HEK293T (cell line): Measurements from ENCODE around the gene PRKG1.
"Not testable (repeated sequence)": the region's sequence is repeated elsewhere in the genome, so short reads cannot be mapped to it uniquely, and the experiment has no call there.

Source experiments
- CTCF ChIA-PET: fragments of 350-600 bp; formaldehyde crosslinking; extraction: SDS; loops from one replicate; lab custom pipeline; 2021; ENCODE audit warnings: antibody characterized with exemption, inconsistent platforms; lab: Yijun Ruan, JAX
- POLR2A ChIA-PET: fragments of 350-600 bp; formaldehyde crosslinking; extraction: SDS; loops from one replicate; lab custom pipeline; 2020; ENCODE audit warnings: antibody characterized with exemption, inconsistent platforms; lab: Yijun Ruan, JAX
- DNase-seq: peaks from one replicate; pipeline ENCODE4 v3.0.0; 2012; ENCODE audit warnings: mixed read lengths; ENCODE audit errors: extremely low spot score
- ARNT ChIP-seq: fragments of 450-650 bp; IDR thresholded peaks from 2 replicates; pipeline ENCODE4 v1.6.1; 2017; ENCODE audit warnings: mild to moderate bottlenecking
- BHLHE40 ChIP-seq: fragments of 450-650 bp; IDR thresholded peaks from 2 replicates; pipeline ENCODE4 v1.6.1; 2016; ENCODE audit warnings: mild to moderate bottlenecking, moderate library complexity, borderline replicate concordance
- CTBP1 ChIP-seq: fragments of 450-650 bp; IDR thresholded peaks from 2 replicates; pipeline ENCODE4 v1.6.1; 2016; ENCODE audit warnings: borderline replicate concordance
- ELF4 ChIP-seq: fragments of 450-650 bp; IDR thresholded peaks from 2 replicates; pipeline ENCODE4 v1.6.1; 2017; ENCODE audit warnings: antibody characterized with exemption
- FOXA1 ChIP-seq: fragments of 450-650 bp; IDR thresholded peaks from 2 replicates; pipeline ENCODE4 v1.6.1; 2016; ENCODE audit warnings: mild to moderate bottlenecking
- FOXK2 ChIP-seq: fragments of 450-650 bp; IDR thresholded peaks from 2 replicates; pipeline ENCODE4 v1.6.1; 2016; ENCODE audit warnings: mild to moderate bottlenecking
- FOXM1 ChIP-seq: fragments of 450-650 bp; IDR thresholded peaks from 2 replicates; pipeline ENCODE4 v1.6.1; 2017; ENCODE audit warnings: mild to moderate bottlenecking, borderline replicate concordance
- HDGF ChIP-seq: fragments of 450-650 bp; IDR thresholded peaks from 2 replicates; pipeline ENCODE4 v1.6.1; 2017; ENCODE audit warnings: antibody characterized with exemption, borderline replicate concordance
- L3MBTL2 ChIP-seq: fragments of 450-650 bp; conservative IDR thresholded peaks from 2 replicates; pipeline ENCODE4 v1.6.1; 2016; ENCODE audit warnings: mild to moderate bottlenecking
- LEF1 ChIP-seq: fragments of 450-650 bp; IDR thresholded peaks from 2 replicates; pipeline ENCODE4 v1.6.1; 2017; ENCODE audit warnings: mild to moderate bottlenecking, borderline replicate concordance
- NFRKB ChIP-seq: fragments of 450-650 bp; IDR thresholded peaks from 2 replicates; pipeline ENCODE4 v1.6.1; 2016; ENCODE audit warnings: mild to moderate bottlenecking, moderate library complexity
- SP1 ChIP-seq: fragments of 450-650 bp; IDR thresholded peaks from 2 replicates; pipeline ENCODE4 v1.6.1; 2017
- SUZ12 ChIP-seq: fragments of 450-650 bp; IDR thresholded peaks from 2 replicates; pipeline ENCODE4 v1.6.1; 2016; ENCODE audit warnings: mild to moderate bottlenecking
- TARDBP ChIP-seq: fragments of 450-650 bp; IDR thresholded peaks from 2 replicates; pipeline ENCODE4 v1.6.1; 2016
- ZNF384 ChIP-seq: fragments of 450-650 bp; IDR thresholded peaks from 2 replicates; pipeline ENCODE4 v1.6.1; 2016
- TF ChIP-seq, protein P1 (sequence below): fragments of 450-650 bp; IDR thresholded peaks from 2 replicates; pipeline ENCODE4 v1.6.1; 2016

PRKG1 gene

DNA sequence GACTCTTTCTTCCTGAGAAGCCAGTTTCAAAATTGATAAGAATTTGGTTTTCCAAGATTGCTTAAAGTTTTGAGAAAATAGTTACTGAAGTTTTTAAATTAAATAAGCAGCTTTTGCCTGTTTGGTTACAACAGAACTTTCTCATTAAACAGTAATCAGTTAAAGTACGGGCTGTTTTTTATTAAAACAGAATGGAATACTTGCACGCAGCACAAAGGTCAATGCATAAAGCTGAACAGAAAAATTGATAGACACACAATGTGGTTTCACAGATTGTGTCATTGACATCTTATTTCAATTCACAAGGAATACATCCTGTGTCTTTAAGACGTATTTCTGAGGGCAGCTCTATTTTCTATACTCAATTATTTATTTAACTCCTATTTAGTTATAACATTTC lies 192.2 kb downstream of the PRKG1 start:
- POLR2A ChIA-PET: no interaction called here
- DNase-seq: no peak
- CTCF ChIA-PET: no interaction called here
- TF ChIP-seq FOXM1: no peak
- TF ChIP-seq TARDBP: no peak
- TF ChIP-seq CTBP1: no peak
- TF ChIP-seq FOXA1: no peak
- TF ChIP-seq SP1: no peak
- TF ChIP-seq NFRKB: no peak
- no peak for TF ChIP-seq L3MBTL2
- TF ChIP-seq SUZ12: no peak
- TF ChIP-seq ELF4: no peak
- TF ChIP-seq FOXK2: no peak
- TF ChIP-seq BHLHE40: no peak
- no peak for TF ChIP-seq LEF1
- TF ChIP-seq ZNF384: no peak
- TF ChIP-seq ARNT: no peak
- TF ChIP-seq, protein P1, sequence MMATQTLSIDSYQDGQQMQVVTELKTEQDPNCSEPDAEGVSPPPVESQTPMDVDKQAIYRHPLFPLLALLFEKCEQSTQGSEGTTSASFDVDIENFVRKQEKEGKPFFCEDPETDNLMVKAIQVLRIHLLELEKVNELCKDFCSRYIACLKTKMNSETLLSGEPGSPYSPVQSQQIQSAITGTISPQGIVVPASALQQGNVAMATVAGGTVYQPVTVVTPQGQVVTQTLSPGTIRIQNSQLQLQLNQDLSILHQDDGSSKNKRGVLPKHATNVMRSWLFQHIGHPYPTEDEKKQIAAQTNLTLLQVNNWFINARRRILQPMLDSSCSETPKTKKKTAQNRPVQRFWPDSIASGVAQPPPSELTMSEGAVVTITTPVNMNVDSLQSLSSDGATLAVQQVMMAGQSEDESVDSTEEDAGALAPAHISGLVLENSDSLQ: no peak
- TF ChIP-seq HDGF: no peak

DNA sequence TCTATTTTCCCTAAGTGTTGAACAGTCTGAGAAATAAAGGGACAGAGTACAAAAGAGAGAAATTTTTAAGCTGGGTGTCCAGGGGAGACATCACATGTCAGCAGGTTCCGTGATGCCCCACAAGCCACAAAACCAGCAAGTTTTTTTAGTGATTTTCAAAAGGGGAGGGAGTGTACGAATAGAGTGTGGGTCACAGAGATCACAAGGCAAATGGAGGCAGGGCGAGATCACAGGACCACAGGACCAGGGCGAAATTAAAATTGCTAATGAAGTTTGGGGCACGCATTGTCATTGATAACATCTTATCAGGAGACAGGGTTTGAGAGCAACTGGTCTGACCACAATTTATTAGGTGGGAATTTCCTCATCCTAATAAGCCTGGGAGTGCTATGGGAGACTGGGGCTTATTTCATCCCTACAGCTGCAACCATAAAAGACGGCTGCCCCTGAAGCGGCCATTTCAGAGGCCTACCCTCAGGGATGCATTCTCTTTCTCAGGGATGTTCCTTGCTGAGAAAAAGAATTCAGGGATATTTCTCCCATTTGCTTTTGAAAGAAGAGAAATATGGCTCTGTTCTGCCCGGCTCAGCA lies 193.8 kb downstream of the PRKG1 start:
- DNase-seq, POLR2A ChIA-PET, CTCF ChIA-PET: not testable (repeated sequence)

DNA sequence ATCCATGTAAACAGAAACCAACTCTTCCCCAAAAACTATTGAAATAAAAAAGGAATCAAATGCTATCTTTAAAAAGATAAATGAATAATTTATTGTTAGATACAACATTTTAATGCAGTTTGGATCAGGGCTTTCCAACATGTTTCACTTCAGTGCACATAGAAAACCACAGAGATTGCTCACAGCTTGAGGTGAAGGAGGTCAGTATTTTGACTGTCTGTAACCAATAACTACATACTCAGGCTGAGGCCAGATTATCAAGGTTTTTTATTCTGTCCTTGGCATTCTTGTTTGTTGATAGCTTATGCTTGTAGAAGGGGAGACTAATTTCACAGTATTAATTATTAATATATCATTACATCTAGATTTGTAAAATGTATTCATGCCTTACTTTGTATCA lies 195.5 kb downstream of the PRKG1 start:
- CTCF ChIA-PET: no interaction called here
- TF ChIP-seq TARDBP: no peak
- no peak for TF ChIP-seq LEF1
- no peak for TF ChIP-seq ARNT
- no peak for TF ChIP-seq FOXM1
- TF ChIP-seq, protein P1: no peak
- TF ChIP-seq FOXA1: no peak
- no peak for TF ChIP-seq L3MBTL2
- TF ChIP-seq HDGF: no peak
- TF ChIP-seq SP1: no peak
- no peak for TF ChIP-seq CTBP1
- DNase-seq: no peak
- POLR2A ChIA-PET: no interaction called here

DNA sequence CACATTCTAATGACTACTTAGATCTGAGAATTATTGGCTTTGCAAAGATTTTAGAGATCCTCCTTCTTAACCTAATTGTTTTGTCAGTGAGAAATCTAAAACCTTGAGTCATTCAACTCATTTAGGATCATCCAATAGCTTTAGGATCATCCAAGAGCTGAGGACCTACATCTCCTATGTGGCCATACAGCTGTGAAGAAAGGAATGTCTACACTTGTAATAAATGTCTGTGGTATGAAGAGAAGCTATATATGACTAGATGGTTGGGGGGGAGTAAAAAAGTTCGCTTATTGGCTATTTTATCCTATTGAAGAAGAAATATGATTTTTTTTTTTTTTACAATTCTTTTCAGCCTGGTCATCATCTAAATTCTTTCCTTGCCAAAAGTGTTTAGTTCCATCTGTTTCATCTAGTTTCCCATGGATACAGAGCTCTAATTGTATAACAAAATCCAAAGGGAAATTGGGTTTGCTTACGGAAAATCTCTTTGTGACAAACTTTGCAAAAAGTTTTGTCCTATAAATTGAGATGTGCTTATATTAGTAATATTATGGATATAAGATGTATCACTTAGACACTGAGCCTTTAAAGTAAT lies 196.7 kb downstream of the PRKG1 start:
- TF ChIP-seq NFRKB (no peak), ARNT (no peak), ELF4 (no peak), HDGF (no peak), ZNF384 (no peak)
- no peak for DNase-seq
- CTCF ChIA-PET: no interaction called here
- POLR2A ChIA-PET: no interaction called here

DNA sequence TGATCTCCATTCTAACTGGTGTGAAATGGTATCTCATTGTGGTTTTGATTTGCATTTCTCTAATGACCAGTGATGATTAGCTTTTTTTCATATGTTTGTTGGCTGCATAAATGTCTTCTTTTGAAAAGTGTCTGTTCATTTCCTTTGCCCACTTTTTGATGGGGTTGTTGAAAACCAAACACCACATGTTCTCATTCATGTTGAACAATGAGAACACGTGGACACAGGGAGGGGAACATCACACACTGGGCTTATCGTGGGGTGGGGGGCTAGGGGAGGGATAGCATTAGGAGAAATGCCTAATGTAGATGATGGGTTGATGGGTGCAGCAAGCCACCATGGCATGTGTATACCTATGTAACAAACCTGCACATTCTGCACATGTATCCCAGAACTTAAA lies 197.8 kb downstream of the PRKG1 start:
- DNase-seq, CTCF ChIA-PET, POLR2A ChIA-PET: not testable (repeated sequence)

DNA sequence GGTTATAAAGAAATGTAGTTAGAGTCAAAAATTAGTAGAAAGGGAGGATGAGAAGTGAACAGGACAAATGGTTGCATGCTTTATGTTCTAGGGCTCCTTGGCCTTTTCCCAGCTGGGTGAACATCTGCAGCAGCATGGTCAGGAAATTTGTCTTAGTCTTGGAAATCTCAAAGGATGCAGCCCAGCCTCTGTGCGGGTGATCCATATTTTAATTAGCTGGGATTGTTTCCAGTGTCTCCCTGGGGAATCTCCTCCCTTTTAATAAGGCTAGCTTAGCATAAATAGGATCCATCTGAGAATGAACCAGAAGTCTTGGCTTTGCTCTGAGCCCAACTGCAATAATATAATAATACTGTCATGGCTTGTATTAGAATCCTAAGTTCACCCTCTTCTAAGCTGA lies 198.3 kb downstream of the PRKG1 start:
- no peak for TF ChIP-seq ZNF384
- TF ChIP-seq SP1: no peak
- no peak for TF ChIP-seq FOXK2
- no peak for TF ChIP-seq TARDBP
- TF ChIP-seq L3MBTL2: no peak
- TF ChIP-seq ELF4: no peak
- no peak for TF ChIP-seq FOXM1
- TF ChIP-seq, protein P1: no peak
- TF ChIP-seq CTBP1: no peak
- TF ChIP-seq BHLHE40: no peak
- no peak for TF ChIP-seq NFRKB
- TF ChIP-seq SUZ12: no peak
- TF ChIP-seq HDGF: no peak
- no peak for TF ChIP-seq LEF1
- no peak for TF ChIP-seq ARNT
- no peak for TF ChIP-seq FOXA1
- POLR2A ChIA-PET: no interaction called here
- CTCF ChIA-PET: no interaction called here
- no peak for DNase-seq

DNA sequence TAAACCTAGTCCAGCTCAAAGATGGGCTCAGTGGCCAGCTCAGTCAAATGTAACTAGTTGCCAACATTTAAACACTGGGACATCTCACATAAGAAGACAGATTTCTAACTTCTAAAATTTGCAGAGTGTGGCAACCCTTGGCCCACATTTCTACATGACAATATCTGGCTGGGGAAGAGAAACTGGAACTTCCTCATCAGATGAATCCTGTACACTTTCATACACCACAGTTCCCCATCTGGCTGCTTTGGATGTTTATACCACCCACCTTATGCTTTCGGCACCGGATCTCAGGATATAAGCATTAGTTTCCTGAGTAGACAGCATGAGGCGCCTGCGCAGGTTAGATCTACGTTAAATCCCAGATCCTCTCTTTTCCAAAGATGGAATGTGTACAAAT lies 199.3 kb downstream of the PRKG1 start:
- POLR2A ChIA-PET: interaction anchor here (1.0 kb wide), 1 partner anchor 199 kb away, joined by 3 read pairs; the partner anchor contains the start of gene PRKG1
- no peak for TF ChIP-seq SP1
- TF ChIP-seq TARDBP: no peak
- TF ChIP-seq FOXM1: no peak
- TF ChIP-seq, protein P1: no peak
- no peak for TF ChIP-seq ZNF384
- no peak for TF ChIP-seq FOXK2
- no peak for TF ChIP-seq BHLHE40
- TF ChIP-seq CTBP1: no peak
- TF ChIP-seq NFRKB: no peak
- TF ChIP-seq LEF1: no peak
- TF ChIP-seq L3MBTL2: no peak
- TF ChIP-seq ELF4: no peak
- TF ChIP-seq ARNT: no peak
- TF ChIP-seq HDGF: no peak
- no peak for TF ChIP-seq FOXA1
- no peak for TF ChIP-seq SUZ12
- DNase-seq: no peak
- CTCF ChIA-PET: no interaction called here

DNA sequence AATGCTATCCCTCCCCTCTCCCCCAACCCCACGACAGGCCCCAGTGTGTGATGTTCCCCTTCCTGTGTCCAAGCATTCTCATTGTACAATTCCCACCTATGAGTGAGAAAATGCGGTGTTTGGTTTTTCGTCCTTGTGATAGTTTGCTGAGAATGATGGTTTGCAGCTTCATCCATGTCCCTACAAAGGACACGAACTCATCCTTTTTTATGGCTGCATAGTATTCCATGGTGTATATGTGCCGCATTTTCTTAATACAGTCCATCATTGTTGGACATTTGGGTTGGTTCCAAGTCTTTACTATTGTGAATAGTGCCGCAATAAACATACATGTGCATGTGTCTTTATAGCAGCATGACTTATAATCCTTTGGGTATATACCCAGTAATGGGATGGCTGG lies 201.8 kb downstream of the PRKG1 start:
- POLR2A ChIA-PET, CTCF ChIA-PET, DNase-seq: not testable (repeated sequence)

DNA sequence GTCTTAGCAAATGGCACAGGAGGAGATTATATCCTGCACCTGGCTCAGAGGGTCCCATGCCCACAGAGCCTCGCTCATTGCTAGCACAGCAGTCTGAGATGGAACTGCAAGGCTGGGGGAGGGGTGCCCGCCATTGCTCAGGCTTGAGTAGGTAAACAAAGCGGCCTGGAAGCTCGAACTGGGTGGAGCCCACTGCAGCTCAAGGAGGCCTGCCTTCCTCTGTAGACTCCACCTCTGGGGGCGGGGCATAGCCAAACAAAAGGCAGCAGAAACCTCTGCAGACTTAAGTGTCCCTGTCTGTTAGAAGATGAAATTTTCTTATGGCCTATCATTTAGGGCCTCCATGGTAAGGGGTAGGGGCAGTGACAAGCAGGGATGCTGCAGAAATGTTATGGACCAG lies 207.1 kb downstream of the PRKG1 start:
- DNase-seq, POLR2A ChIA-PET, CTCF ChIA-PET: not testable (repeated sequence)
